Lower leg skin (tissue), 4 donors: ENCODE data around the gene LARGE2. TPM values are rescaled to one million over a fixed set of nuclear protein-coding genes. Genes with fewer than 3 reads are reported as not detected.

Experiments
- DNase-seq, 2 donors: peaks; one replicate each; pipeline ENCODE4 v3.0.0-alpha.2; 2019; ENCODE audit warnings: low spot score in 2 of 2
- H3K4me3 ChIP-seq: fragments of 200-600 bp; sonication (generic); 2 replicates; pipeline ENCODE4 v1.5.1; 2017; ENCODE audit warnings: mild to moderate bottlenecking, low read depth; ENCODE audit not compliant: poor library complexity, severe bottlenecking
- CTCF ChIP-seq, 3 donors: fragments of 450-650 bp; IDR thresholded peaks; one replicate each; pipeline ENCODE4 v1.5.1; 2016; ENCODE audit warnings: antibody characterized with exemption in 3 of 3, mild to moderate bottlenecking in 3 of 3, moderate library complexity in 2 of 3
- POLR2A ChIP-seq, 2 donors: fragments of 450-650 bp; IDR thresholded peaks; one replicate each; pipeline ENCODE4 v1.6.1; 2016 to 2017; ENCODE audit warnings: antibody characterized with exemption in 2 of 2, mild to moderate bottlenecking in 1 of 2, moderate library complexity in 1 of 2
- WGBS, 2 donors: methylation state at CpG; one replicate each; pipeline ENCODE4 v1.1.5; 2018; 5-methylcytosine and 5-hydroxymethylcytosine counted together
- intact Hi-C: fragments of 100-400 bp; cut with DNase I; formaldehyde crosslinking; loops from one replicate; pipeline ENCODE4 v1.15.0; 2023; ENCODE audit warnings: low total_unique reads
- total RNA-seq, 4 donors: library from RNA; depleted of rRNA; stranded (reverse); fragments of >200 nt; gene quantifications; one replicate each; pipeline ENCODE4 v1.1.0, GENCODE V29; 2016

Gene LARGE2
- total RNA-seq, 4 donors from 2014 or later = 20.7 to 30.1 (median 25.9) TPM

- 81 to 87% methylated on average over 10 to 13 of the region's 13 CpGs for WGBS, 2 donors
- DNase-seq = no peak
- TF ChIP-seq POLR2A (IDR thresholded peaks at IDR 0.05) (no peak), CTCF (IDR thresholded peaks at IDR 0.05) (no peak)
- intact Hi-C loops = no loop called here
- no peak overlapping the region for H3K4me3 ChIP-seq
Observed at GRCh38 chr11:45915446-45915845, 7.0 kb upstream of the LARGE2 start.

DNA sequence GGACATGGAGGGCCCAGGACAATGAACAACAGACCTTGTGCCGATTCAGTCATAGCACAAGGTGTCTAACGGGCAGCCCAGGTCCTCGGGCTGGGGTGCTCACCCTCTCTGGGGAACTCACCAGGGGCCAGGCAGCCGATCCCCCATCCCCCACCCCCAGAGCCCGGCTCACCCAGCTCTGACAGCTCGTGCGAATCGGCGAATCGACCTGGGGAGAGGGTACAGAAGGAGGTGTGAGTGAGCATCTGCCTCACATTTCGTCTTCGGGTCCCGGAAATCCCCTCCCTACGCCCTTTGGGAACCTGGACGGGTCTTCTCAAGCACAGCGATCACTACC, 5.2 kb upstream of the LARGE2 start:
- no peak for DNase-seq
- WGBS, 2 donors = 5 to 6% methylated on average over 11 to 13 of the region's 16 CpGs
- TF ChIP-seq POLR2A (IDR thresholded peaks at IDR 0.05) (no peak), CTCF (IDR thresholded peaks at IDR 0.05) (no peak)
- H3K4me3 ChIP-seq = peak overlapping the region; percentile 77
- intact Hi-C loops = no loop called here

GRCh38 chr11:45917623-45918330, 4.7 kb upstream of the LARGE2 start, which contains the start of gene PEX16:
Gene PEX16 (minus strand): TSS chr11:45917877. CDS start chr11:45917811, 66 bp downstream.
- no peak for TF ChIP-seq CTCF (IDR thresholded peaks at IDR 0.05)
- TF ChIP-seq POLR2A (IDR thresholded peaks at IDR 0.05) = peak in 1 of 2 donors; percentile 57
- H3K4me3 ChIP-seq = peak within 1 kb of the TSS; percentile 77
- intact Hi-C loops = no loop called here
- peak; percentile 97 to 99 for DNase-seq
- WGBS, 2 donors = 0% methylated on average over 40 to 42 of the region's 45 CpGs

DNA sequence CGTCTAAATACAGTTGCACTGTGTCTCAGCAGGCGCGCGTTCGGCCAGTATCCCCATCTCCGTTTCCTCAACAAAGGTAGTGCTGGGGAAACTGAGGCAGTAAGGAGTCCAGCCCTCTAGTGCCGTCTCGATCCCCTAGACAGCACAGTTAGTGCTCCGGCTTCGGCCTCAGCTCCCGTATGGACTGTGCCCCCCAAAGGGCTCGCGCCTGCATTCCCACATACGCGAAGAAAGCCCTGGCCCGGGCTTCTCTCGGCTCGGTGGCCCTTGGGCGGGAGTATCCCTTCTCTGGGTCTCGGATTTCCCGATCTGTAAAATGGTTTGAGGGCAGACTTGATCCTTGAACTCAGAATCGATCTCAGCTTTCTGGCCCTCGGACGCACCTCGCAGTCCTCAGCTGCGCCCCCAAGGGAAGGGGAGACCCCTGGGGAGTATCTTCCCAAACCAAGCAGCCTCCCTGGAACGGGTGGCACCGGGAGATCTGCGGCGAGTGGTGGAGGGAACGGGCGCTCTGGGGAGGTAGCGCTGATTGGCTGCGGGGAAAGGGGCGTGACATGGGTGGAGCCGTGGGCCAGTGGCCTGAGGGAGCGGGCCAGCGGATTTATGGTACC, 4.0 kb upstream of the LARGE2 start:
- DNase-seq = peak; percentile 70 to 97
- WGBS, 2 donors = 0 to 1% methylated on average over 37 of the region's 38 CpGs
- intact Hi-C loops = no loop called here
- peak overlapping the region; percentile 73 for H3K4me3 ChIP-seq
- no peak for TF ChIP-seq CTCF (IDR thresholded peaks at IDR 0.05)
- TF ChIP-seq POLR2A (IDR thresholded peaks at IDR 0.05) = no peak

GRCh38 chr11:45918962-45919675, 3.3 kb upstream of the LARGE2 start:
- H3K4me3 ChIP-seq = no peak overlapping the region
- intact Hi-C loops = no loop called here
- DNase-seq = no peak
- TF ChIP-seq POLR2A (IDR thresholded peaks at IDR 0.05) = no peak
- TF ChIP-seq CTCF (IDR thresholded peaks at IDR 0.05) = no peak
- 63 to 71% methylated on average over 7 of the region's 7 CpGs for WGBS, 2 donors
